GM10266 (cell line): ENCODE results near the gene C14orf119.
A peak's percentile ranks its signal among the peaks of the same experiment; 100 is the strongest.

ENCODE experiments used
- DNase-seq: peaks from one replicate; pipeline ENCODE4 v3.0.0; 2012; ENCODE audit errors: extremely low spot score
- TF ChIP-seq, protein P1 (sequence below): IDR thresholded peaks from 2 replicates; pipeline ENCODE4 v1.5.1; 2012; ENCODE audit warnings: mild to moderate bottlenecking, low read depth; ENCODE audit not compliant: control insufficient read depth, insufficient read depth; ENCODE audit errors: missing control alignments

C14orf119 gene

DNA sequence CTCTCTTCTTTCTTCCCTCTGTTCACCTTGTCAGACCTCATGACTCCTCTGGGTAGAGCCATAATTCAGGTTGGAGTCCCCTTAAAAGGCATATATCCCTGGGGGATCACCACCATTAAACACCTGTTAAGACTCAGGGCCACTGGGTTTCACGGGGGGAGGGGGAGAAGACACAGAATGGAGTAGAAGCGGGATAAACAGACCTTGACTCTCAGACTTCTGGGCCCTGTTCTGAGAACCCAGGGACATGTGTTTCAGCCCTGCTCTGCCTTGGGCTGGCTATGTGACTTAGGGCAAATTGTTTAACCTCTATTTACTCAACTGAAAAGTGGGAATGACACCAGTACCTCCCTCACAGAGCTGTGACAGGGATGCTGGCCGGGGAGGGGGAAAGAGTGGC is 42.6 kb upstream of the C14orf119 start:
- no peak for DNase-seq
- TF ChIP-seq, protein P1, sequence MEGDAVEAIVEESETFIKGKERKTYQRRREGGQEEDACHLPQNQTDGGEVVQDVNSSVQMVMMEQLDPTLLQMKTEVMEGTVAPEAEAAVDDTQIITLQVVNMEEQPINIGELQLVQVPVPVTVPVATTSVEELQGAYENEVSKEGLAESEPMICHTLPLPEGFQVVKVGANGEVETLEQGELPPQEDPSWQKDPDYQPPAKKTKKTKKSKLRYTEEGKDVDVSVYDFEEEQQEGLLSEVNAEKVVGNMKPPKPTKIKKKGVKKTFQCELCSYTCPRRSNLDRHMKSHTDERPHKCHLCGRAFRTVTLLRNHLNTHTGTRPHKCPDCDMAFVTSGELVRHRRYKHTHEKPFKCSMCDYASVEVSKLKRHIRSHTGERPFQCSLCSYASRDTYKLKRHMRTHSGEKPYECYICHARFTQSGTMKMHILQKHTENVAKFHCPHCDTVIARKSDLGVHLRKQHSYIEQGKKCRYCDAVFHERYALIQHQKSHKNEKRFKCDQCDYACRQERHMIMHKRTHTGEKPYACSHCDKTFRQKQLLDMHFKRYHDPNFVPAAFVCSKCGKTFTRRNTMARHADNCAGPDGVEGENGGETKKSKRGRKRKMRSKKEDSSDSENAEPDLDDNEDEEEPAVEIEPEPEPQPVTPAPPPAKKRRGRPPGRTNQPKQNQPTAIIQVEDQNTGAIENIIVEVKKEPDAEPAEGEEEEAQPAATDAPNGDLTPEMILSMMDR = no peak

DNA sequence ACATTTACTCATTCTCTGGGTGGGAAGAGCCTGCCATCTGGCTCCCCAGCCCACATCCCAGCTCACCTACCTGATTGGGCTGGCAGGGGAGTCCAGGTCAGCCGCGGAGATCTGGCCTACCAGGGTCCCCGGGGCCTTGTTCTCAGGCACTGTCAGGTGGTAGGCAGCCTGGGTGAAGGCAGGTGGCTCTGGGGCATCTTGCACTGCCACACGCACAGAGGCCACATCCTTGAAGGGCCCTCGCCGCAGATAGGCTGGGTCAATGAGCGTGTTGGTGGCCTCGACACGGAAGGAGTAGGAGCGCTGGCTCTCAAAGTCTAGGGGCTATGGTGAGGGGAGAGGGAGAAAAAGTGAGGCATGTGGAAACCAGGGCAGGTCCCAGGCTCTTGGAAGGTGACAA is 41.9 kb upstream of the C14orf119 start:
- TF ChIP-seq, protein P1 = no peak
- no peak for DNase-seq

DNA sequence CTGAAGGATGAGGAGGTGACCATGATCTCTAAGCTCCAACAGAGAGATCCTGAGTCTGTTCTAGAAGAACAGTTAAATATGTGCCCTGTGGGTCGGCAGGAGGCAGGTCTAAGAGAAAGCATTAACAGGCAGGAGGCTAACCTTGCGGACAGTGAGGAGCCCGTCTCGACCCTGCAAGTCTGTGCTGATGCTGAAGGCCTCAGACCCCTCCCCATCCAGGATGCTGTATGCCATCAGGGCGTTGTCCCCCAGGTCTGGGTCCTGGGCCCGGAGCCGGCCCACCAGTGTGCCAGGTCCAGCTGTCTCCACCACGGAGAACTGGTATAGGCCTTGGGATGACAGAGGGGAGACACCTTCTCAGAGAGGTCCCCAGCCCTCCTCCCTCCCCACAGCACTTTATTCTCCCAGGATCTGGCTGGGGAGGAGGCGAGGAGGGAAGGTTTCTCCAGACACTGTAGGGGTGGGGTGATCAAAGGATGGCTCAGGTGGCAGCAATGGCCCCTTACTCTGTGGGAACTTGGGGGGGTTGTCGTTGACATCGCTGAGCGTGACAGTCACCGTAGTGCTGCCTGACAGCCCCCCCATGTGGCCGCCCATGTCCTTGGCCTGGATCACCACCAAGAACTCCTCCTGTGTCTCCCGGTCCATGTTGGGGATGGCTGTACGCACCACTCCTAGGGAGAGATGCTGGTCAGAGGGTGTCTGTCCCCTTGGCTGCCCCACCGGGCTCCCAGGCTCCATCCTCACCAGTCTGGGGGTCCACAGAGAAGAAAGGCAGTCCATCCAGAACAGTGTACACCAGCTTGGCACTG is 41.1 kb upstream of the C14orf119 start:
- DNase-seq = peak; percentile 70
- TF ChIP-seq, protein P1 = peak; percentile 60

DNA sequence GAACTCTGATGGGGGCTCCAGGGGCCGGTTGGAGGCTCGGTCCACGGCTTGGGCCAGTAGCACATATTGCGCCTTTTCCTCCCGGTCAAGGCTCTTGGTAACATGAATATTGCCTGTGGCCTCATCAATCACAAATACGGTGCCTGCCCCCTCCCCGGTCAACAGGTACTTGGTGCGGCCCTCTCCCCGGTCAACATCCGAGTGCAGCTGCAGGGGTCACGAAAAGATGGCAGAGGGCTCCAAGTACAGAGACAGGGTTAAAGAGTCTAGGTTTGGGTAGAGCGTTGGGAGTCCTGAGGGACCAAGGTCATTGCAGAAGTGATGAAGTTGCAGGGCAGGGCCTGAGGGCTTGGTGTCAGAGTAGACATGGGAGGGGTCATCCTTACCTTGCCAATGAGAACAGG is 40.2 kb upstream of the C14orf119 start:
- DNase-seq = no peak
- TF ChIP-seq, protein P1 = no peak

DNA sequence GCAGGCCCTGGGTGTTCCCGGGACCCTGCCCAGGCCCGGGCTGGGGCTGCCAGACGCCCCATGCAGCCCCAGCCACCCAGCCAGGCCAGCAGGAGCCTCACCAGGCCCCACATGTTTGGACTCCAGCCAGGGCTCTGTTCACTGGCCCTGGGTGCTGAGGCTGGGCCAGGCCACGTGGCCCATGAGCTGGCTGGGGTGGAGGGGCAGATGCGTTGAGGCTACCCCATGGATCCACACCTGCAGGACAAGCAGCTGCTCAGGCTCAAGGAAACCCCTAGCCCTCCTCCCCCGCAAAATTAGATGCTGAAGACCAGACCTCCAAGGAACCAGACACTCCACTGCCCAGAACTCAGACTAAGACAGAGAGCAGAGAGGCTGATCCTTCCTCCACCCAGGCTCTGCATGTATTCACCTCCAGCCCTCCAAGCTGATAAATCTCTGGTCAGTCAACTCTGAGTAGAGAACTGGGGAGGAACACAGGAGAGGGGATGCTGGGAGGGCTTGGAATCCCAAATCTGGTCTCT is 39.6 kb upstream of the C14orf119 start:
- TF ChIP-seq, protein P1 = no peak
- DNase-seq = no peak

DNA sequence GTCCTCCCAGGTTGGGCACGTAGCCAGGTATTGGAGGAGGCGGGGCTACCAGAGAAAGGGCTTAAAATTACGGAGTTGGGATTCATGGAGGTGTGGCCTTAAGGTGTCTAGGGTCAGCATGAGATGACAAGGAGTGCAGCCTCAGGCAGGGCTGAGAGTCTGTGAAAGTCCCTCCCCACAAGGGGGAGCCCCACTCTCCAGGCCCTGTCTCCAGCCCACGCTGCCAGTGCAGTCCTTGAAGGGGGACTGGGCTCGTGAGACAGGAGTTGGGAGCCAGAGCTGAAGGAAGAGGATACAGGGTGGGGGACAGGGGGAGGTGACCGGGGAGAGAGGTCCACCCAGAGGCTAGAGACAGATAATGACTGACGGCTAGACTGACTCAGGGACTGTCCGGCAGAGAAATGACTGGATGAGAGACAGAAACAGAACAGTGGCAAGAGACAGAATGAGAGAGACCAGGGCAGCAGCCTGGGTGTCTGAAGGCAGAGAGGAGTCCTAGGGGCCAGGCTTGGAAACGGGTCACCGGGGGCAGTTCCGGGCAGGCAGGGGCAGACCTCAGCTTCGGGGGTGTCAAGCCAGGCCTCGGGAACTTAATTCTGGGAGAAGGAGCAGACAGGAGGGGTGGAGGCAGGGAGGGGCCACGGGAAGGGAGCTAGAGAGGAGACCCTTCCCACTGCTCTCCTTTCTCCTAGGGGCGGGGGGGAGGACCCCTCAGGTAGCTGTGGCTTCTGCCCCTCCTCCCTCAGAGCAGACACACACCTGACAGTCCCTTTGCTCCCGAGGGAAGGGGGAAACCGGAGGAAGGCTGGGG is 39.0 kb upstream of the C14orf119 start:
- TF ChIP-seq, protein P1 = peak; percentile 82
- DNase-seq = peak; percentile 95
